NCI-H460 (cell line): ENCODE results near the gene DPYSL3. TPM values are rescaled to one million over a fixed set of nuclear protein-coding genes. Genes with fewer than 3 reads are reported as not detected.
"Not testable (repeated sequence)": the region's sequence is repeated elsewhere in the genome, so short reads cannot be mapped to it uniquely, and the experiment has no call there.

Experiments
- DNase-seq: peaks from one replicate; pipeline ENCODE4 v3.0.0-alpha.2; 2016; ENCODE audit warnings: low read depth; ENCODE audit errors: extremely low read depth
- total RNA-seq: library from RNA; depleted of rRNA; stranded (reverse); fragments of >200 nt; shearing (Covaris generic); gene quantifications from 2 replicates; pipeline ENCODE4 v1.2.3, GENCODE V29; 2014

DPYSL3 gene
- total RNA-seq, 1 experiment from 2014 or later = 12.4 TPM

GRCh38 chr5:147384346-147385193, 125.3 kb downstream of the DPYSL3 start:
- DNase-seq = no peak

GRCh38 chr5:147382776-147383175, 127.1 kb downstream of the DPYSL3 start:
- no peak for DNase-seq

- DNase-seq = no peak
Measured at GRCh38 chr5:147381555-147381954, 128.3 kb downstream of the DPYSL3 start.

DNA sequence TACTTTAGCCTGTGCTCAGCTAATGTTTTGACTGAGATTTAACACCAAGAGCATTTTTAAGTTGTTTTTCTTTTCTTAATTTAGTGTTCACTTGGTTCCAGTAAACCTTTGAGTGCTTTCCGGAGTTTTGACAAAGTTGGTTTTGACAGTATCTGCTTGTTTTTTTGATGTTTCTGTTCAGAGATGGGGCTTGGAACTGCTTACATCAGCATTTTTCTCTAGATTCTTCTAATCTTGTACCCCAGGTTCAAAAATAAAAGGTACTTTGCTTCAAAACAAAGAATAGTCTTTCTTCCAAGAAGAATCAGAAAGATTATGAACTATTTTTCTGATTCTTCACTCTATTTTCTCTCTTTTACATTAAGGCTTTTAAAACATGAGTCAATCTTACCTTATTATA, 132.2 kb downstream of the DPYSL3 start:
- no peak for DNase-seq

DNA sequence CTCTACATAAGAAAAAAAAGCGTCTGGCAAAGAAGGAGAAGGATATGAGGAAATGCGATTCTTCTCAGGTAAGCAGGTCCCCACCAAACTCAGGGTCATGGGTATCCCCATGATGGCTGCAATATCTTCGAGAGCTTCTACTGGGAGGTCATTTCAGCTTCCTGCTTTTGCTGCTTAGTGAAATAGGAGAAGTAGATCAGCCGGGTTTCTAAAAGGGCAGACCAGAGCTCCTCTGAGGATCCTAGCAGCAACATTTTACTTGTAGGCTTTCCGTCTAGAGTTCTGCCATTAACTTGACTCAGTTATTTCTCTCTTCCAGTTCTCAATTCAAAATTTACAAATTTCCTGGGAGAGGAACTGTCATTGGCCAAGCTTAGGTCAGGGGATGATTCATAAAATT, 134.7 kb downstream of the DPYSL3 start:
- DNase-seq = no peak

DNA sequence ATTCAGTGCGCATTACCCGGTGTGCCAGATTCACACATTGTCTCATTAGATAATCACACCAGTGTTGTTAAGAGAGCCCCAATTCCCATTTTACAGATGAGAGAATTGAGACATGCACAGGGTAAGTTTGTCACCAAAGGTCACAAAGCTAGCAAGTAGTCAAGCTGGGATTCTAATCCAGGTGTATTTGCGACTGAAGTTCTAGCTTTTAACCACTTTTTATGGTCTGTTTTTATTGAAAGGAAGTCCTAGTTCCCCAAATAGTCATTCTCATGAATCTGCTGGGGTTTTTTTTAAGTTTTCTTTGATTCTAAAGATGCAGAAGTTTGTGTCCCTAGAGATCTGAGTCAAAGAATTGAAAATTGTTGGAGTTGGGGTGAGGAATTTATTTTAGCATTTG, 136.5 kb downstream of the DPYSL3 start:
- no peak for DNase-seq

- no peak for DNase-seq
Measured at GRCh38 chr5:147372191-147372590, 137.7 kb downstream of the DPYSL3 start.

DNA sequence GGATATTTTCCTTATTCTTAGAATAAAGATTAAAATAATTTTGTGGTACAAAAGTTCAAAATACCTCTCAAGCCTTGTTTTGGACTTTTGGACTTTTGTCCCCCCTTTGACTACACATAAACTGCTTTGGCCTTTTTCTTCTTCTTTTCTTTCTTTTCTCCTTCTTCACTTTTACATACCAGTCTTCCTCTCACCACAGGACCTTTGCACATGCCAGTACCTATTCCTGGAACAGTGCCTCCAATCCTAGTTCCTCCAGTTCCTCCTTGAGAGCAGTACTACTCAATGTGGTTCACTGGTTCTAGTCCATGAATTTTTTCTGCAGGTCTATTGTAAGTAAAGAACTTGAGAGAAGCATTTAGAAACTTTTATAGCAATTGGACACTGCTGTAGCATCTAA, 138.6 kb downstream of the DPYSL3 start:
- no peak for DNase-seq

GRCh38 chr5:147369742-147370374, 140.0 kb downstream of the DPYSL3 start:
- peak; percentile 15 for DNase-seq

- not testable (repeated sequence) for DNase-seq
Measured at GRCh38 chr5:147367381-147367780, 142.5 kb downstream of the DPYSL3 start.

- no peak for DNase-seq
Measured at GRCh38 chr5:147361441-147362175, 148.3 kb downstream of the DPYSL3 start.

GRCh38 chr5:147360816-147361215, 149.1 kb downstream of the DPYSL3 start:
- DNase-seq = no peak

DNA sequence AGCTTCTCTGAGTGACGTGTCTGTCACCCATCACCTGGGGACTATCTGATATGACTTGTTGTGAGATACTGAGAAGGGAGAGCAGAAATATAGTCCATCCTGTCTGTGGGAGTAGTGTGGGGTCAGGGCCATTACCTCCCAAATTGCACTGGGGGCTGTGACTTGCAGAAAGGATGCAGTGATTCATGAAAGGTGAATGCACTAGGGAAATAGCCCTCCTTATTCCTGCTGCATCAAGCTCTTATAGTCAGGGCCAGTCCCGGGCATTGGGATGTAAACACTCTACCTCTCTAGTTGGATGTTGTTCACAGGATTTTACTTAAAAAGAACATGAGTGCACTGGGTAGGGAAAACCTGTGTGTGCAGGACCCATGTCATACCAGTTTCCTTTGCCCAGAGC, 150.3 kb downstream of the DPYSL3 start:
- DNase-seq = no peak

DNA sequence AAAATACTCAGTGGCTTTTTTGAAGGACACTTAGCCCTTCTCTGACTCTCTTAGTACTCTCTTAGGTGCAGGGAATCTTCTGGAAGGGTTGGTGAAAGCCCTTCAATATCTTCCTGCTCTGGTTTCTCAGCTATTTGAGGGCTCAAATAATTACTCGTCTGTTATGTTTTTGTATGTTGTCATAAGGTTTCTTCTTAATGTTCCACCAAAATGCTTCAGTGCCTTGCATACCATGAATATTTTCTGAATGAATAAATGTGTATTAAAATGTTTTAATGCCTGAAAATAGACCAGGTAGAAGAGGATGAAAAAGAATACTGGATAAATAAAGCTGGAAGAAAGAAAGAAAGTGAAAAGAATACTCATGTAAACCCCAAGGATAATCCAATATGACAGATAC, 150.8 kb downstream of the DPYSL3 start:
- DNase-seq = no peak

DNA sequence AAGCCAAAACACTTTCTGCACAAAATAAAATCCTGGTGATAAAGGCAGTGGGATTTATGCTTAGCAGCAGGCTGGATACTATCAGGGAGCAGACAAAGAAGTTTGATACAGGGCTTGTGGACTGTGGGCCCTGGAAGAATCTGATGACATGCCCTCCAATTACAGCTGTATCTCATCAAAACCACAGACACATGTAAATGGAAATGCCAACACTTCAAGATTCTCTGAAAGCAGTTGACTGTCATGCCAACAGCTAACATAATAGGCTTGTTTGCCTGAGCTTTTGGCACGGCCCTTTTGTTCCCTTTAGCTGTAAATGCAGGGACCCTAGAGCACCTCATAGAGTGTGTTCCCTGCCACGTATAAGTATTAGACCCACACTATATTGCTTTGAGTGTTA, 160.6 kb downstream of the DPYSL3 start:
- no peak for DNase-seq

- no peak for DNase-seq
Measured at GRCh38 chr5:147348451-147348850, 161.4 kb downstream of the DPYSL3 start.

GRCh38 chr5:147348046-147348445, 161.8 kb downstream of the DPYSL3 start:
- no peak for DNase-seq

GRCh38 chr5:147346006-147346561, 163.8 kb downstream of the DPYSL3 start:
- no peak for DNase-seq

- DNase-seq = no peak
Measured at GRCh38 chr5:147344861-147345260, 165.0 kb downstream of the DPYSL3 start.

- DNase-seq = no peak
Measured at GRCh38 chr5:147341345-147341744, 168.5 kb downstream of the DPYSL3 start.

GRCh38 chr5:147340941-147341340, 168.9 kb downstream of the DPYSL3 start:
- DNase-seq = no peak
